AG08395 (cell line): ENCODE results near the gene LRRC8D.

Experiments used
- DNase-seq: peaks from one replicate; pipeline ENCODE4 v3.0.0; 2012; ENCODE audit warnings: mixed read lengths, low spot score

Gene LRRC8D

GRCh38 chr1:89941110-89941766 lies 120.4 kb downstream of the LRRC8D start:
- no peak for DNase-seq

GRCh38 chr1:89942014-89942413 lies 121.2 kb downstream of the LRRC8D start:
- no peak for DNase-seq

DNA sequence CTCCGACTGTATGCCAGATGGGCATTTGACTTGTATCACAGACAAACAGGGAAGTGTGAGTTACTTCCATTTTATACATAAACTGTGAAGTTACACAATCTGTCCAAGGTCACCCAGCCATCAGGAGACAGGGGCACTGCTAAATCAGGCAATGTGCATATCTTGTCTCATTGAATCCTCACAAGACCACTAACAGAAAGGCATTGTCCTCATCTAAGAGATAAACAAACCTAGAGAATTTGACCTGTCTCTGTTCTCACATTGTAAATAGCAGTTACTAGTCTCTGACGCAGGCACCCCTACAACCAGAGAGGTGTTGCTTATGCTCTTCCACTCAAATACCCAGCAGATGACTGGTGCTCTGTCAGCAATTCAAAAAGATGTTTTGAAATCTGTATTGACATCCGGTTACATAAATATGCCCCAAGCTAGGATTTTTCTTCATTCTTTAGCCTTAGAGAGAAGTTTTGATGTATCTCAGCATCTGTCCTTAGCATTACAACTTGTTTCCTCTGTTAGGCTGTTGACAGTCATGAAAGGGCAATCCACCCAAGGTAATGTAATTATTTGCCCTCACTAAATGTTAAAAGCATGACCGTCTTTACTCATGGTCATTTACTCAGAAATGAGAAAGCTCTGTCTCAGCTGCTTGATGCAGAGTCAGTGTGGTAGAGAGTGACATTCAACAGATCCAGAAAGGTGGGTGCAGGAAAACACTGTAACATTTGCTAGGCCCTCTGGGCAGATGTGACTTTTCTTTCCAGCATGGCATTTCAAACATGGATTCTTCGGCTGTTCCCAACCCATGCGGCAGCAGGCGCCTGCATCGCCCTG lies 122.2 kb downstream of the LRRC8D start:
- no peak for DNase-seq

DNA sequence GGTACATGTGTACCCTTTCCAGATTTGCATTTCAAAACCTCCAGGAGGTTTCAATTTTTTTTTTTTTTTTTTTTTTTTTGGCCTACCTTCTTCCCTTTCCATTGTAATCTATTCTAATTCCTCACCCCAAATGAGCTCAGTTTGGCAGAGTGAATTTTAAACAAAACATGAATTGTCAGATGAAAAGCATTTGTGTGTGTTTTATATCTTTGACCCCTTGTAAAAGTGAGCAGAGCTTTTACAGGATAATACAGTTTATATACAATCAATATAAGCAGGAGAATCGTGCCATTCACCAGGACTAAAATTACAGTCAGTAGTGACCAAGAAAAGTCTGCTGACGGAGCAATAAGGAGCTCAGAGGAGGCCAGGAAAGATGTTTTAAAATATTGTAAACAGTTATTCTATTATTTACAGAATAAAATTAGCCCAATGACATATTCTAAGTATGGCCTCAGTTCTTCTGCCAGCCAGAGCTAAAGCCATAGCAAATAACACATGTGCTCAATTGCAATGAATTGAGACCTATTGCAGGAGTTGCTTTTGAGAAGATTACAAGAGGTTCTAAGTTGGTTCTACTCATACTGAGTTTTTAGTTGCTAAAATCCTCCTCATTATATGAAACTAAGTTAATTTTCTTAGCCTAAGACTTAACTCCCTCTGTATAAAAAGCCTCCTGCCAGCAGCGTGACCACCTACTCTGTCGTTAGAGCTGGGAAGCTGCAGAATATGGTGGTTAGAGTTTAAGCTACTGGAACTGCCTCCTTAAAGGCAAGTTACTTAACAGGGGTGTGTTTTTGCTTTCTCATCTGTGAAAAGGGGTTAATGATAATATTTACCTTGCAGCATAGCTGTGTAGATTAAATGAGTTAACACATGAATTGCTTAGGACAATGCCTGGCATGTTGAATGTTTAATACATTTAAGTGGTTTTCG lies 123.3 kb downstream of the LRRC8D start:
- DNase-seq: no peak

- no peak for DNase-seq
Measured at GRCh38 chr1:89945852-89946476, 125.1 kb downstream of the LRRC8D start.

DNA sequence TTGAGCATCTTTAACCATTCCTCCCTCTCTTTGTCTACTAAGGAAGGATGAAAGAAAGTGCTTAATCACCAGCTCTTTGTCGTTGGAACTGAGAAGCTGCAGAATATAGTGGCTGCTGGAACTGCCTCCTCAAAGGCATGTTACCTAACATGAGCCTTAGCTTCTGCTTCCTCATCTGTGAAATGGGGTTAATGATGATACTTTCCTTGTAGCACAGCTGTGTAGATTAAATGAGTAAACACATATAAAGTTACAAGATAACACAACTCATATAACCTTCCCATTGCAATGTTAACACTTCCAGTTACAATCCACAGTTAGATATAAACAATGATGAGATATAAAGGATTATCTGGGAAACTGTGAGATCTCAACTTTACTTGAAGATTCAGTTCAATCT lies 125.7 kb downstream of the LRRC8D start:
- no peak for DNase-seq

GRCh38 chr1:89948722-89949345 lies 128.0 kb downstream of the LRRC8D start:
- DNase-seq: no peak

- DNase-seq: no peak
Measured at GRCh38 chr1:89949991-89950624, 129.3 kb downstream of the LRRC8D start.

DNA sequence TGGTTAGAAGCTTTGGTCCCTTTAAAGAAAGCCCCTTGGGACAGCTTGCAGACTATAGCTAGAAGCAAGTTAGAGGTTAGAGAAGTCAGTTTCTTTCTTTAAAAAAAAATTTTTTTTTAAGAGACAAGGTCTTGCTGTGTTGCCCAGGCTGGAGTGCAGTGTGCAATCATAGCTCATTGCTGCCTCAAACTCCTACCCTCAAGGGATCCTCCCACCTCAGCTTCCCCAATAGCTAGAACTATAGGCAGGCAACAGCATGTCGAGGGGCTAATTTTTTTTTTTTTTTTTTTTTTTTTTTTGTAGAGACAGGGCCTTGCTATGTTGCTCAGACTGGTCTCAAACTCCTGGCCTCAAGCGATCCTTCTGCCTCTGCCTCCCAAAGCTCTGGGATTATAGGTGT lies 129.9 kb downstream of the LRRC8D start:
- DNase-seq: no peak

DNA sequence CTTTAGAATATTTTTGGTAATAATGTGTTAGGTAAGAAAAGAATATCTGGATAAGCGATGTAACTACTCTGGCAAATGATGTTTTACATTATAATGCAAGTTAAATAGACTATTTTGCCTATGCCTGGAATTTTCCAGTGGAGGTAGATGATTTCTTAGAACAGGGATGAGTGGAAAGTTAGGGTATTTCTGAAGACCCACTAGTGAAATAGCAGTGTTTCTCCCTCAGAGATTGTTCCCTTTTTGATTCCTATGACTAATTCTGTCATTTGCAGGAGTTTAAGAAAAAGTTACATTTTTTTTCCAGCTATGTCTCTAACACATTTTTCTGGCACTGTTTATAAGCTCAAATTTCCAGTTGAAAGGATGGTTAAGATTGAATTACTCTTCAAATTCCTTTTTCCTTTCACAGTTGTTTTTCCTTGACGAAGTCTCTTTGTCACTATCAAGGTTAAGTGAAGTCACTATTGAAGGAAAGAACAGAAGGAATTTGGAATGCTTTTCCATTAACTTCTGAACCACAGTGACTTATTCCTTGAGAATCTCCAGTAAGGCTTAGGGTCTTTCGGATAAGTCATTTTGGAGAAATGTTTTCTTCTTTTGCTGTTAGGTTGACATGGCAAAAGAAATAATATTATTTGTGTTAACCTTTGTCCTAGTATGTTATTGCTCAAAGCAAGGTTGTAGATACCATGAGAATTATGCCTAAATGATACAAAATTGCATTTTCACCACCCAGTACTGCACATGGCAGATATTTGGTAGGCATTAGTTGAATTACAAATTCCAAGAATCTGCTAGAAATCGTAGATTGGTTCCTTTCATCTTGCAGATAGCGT lies 131.2 kb downstream of the LRRC8D start:
- DNase-seq: peak; percentile 66

- DNase-seq: no peak
Measured at GRCh38 chr1:89952605-89953130, 131.8 kb downstream of the LRRC8D start.

GRCh38 chr1:89953131-89953626 lies 132.3 kb downstream of the LRRC8D start:
- DNase-seq: peak; percentile 84

DNA sequence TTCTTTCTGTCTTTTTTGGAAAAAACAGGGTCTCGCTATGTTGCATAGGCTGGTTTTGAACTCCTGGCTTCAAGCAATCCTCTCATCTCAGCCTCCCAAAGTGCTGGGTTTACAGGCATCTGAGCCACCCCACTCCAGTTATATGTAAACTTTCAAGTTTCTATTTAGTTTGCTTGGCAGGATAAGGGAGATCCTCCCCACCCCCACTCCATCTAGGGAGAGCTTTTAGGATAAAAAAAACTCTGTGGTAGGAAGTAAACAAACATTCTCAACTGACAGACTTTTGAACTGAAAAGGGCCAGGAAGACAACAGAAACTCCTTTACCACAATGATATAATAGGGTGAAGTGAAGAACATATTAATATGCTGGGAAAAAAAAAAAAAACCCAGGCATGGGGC lies 133.1 kb downstream of the LRRC8D start:
- no peak for DNase-seq

GRCh38 chr1:89954401-89954800 lies 133.6 kb downstream of the LRRC8D start:
- DNase-seq: no peak

DNA sequence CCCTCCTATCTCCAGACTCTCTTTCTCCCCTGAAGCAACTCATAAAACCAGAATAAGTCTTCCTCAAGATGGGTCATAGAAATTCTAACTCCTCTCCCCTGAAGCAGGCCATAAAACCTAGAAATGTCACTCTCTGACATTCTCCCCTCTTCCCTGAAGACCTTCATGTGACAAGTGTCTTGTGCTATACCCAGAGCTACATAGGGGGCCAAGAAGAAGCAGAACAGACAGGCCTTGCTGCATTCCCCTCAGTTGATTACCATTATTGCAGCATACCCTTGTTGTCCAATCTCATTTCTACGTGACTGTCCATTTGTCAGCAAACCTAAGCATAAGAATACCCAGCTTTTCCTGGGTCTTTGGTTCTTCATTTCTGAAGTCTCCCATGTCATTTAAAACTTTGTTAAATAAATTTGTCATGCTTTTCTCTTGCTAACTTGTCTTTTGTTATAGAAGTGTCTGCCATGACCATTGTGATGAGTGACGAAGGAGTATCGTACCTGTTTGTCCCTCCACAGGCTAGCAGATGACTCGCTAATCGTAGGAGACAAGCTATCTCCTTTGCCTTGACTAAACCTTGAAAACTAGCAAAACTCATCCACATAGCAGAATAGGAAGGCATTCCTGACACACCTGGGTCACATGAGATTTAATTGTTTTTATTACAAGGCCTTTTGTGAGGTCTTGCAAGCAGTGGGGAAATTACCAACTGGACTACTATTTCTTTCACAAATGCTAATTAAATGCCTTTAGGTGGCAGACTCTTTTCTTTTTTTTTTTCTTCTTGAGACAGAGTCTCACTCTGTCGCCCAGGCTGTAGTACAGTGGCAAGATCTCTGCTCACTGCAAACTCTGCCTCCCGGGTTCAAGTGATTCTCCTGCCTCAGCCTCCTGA lies 134.7 kb downstream of the LRRC8D start:
- DNase-seq: no peak

DNA sequence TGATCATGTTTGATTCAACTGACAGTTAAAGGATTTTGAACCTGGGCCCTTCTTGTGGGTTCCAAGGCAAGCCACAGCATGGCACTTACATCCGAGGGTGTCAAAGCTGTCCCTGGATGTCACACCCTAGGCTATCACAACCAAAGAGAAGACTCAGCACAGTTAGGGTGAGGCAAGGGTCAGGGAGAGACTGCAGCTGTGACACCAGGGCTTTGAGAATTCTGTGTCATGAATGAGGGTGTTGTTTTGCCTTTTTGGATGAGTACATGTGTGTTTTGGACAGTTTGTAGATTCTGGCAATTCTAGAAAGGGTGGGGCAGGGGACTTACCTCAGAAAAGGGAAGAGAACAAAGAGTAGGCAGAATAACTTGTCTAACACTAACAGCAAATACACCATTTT lies 136.3 kb downstream of the LRRC8D start:
- DNase-seq: no peak

- no peak for DNase-seq
Measured at GRCh38 chr1:89958851-89959654, 138.2 kb downstream of the LRRC8D start.

GRCh38 chr1:89959719-89960118 lies 138.9 kb downstream of the LRRC8D start:
- no peak for DNase-seq
